HG02938 (cell line): ENCODE measurements around the gene ARFIP2.
"Not testable (repeated sequence)": the region's sequence is repeated elsewhere in the genome, so short reads cannot be mapped to it uniquely, and the experiment has no call there.

Source experiments
- ATAC-seq: cut with Tn5 transposase; IDR thresholded peaks from one replicate; pipeline ENCODE4 v1.9.1; 2021; ENCODE audit warnings: mild to moderate bottlenecking, moderate library complexity; ENCODE audit not compliant: unreplicated experiment

The ARFIP2 gene

GRCh38 chr11:6481012-6481923, at the start of gene ARFIP2, which contains the start of gene TIMM10B:
TSS of gene ARFIP2 (minus strand) at chr11:6481331. CDS start at chr11:6480421, 910 bp downstream.
TSS of gene TIMM10B (plus strand) at chr11:6481501. CDS start at chr11:6481517, 16 bp downstream.
- peak; percentile 99 for ATAC-seq

GRCh38 chr11:6530848-6531247, 49.7 kb upstream of the ARFIP2 start:
- ATAC-seq = no peak

GRCh38 chr11:6529266-6529665, 48.1 kb upstream of the ARFIP2 start:
- no peak for ATAC-seq

- peak; percentile 70 for ATAC-seq
These were observed 45.4 kb upstream of the ARFIP2 start for GRCh38 chr11:6526411-6527135.

- ATAC-seq = no peak
These were observed 42.1 kb upstream of the ARFIP2 start for GRCh38 chr11:6523253-6523652.

- not testable (repeated sequence) for ATAC-seq
These were observed 40.8 kb upstream of the ARFIP2 start for GRCh38 chr11:6521946-6522345.

- no peak for ATAC-seq
These were observed 39.1 kb upstream of the ARFIP2 start for GRCh38 chr11:6520265-6520664.

- ATAC-seq = no peak
These were observed 35.7 kb upstream of the ARFIP2 start for GRCh38 chr11:6516865-6517264.

GRCh38 chr11:6505577-6506240, 24.6 kb upstream of the ARFIP2 start:
- ATAC-seq = peak; percentile 65

- ATAC-seq = no peak
These were observed 23.0 kb upstream of the ARFIP2 start for GRCh38 chr11:6504166-6504565.

GRCh38 chr11:6502382-6502781, 21.3 kb upstream of the ARFIP2 start:
- no peak for ATAC-seq

- ATAC-seq = no peak
These were observed 17.4 kb upstream of the ARFIP2 start for GRCh38 chr11:6498544-6498943.

- ATAC-seq = no peak
These were observed 17.0 kb upstream of the ARFIP2 start for GRCh38 chr11:6498121-6498520.

GRCh38 chr11:6497069-6497839, 16.1 kb upstream of the ARFIP2 start, which contains the start of gene DNHD1:
TSS of gene DNHD1 (plus strand) at chr11:6497280. CDS start at chr11:6498216, 936 bp downstream.
- ATAC-seq = no peak

GRCh38 chr11:6489306-6489705, 8.2 kb upstream of the ARFIP2 start:
- ATAC-seq = no peak

GRCh38 chr11:6488821-6489220, 7.7 kb upstream of the ARFIP2 start:
- no peak for ATAC-seq

GRCh38 chr11:6488342-6488741, 7.2 kb upstream of the ARFIP2 start:
- no peak for ATAC-seq

GRCh38 chr11:6486938-6487337, 5.8 kb upstream of the ARFIP2 start:
- ATAC-seq = no peak

GRCh38 chr11:6486256-6486655, 5.1 kb upstream of the ARFIP2 start:
- ATAC-seq = no peak

- no peak for ATAC-seq
These were observed 4.5 kb upstream of the ARFIP2 start for GRCh38 chr11:6485661-6486060.
